Karpas-422 (cell line): Measurements from ENCODE around the gene PRKCZ. TPM values are rescaled to one million over a fixed set of nuclear protein-coding genes. Genes with fewer than 3 reads are reported as not detected.
"Not testable (repeated sequence)": the region's sequence is repeated elsewhere in the genome, so short reads cannot be mapped to it uniquely, and the experiment has no call there.

Experiments
- DNase-seq: peaks from one replicate; pipeline ENCODE4 v3.0.0-alpha.2; 2015
- H2AFZ ChIP-seq: fragments of 200-600 bp; sonication (generic); 2 replicates; pipeline ENCODE4 v1.6.1; 2014; ENCODE audit warnings: antibody characterized with exemption, low read length, mixed read lengths
- H3K27ac ChIP-seq: fragments of 200-600 bp; sonication (generic); 2 replicates; pipeline ENCODE4 v1.5.1; 2014; ENCODE audit warnings: mild to moderate bottlenecking, low read length, moderate library complexity
- H3K27me3 ChIP-seq: fragments of 200-600 bp; sonication (generic); 2 replicates; pipeline ENCODE4 v1.6.1; 2014; ENCODE audit warnings: low read length, mixed read lengths
- H3K36me3 ChIP-seq: fragments of 200-600 bp; sonication (generic); 2 replicates; pipeline ENCODE4 v1.6.1; 2014; ENCODE audit warnings: low read length, mixed read lengths; ENCODE audit not compliant: insufficient read depth
- H3K4me1 ChIP-seq: fragments of 200-600 bp; sonication (generic); 2 replicates; pipeline ENCODE4 v1.6.1; 2014; ENCODE audit warnings: mild to moderate bottlenecking, low read length, mixed read lengths
- H3K4me2 ChIP-seq: fragments of 200-600 bp; sonication (generic); 2 replicates; pipeline ENCODE4 v1.6.1; 2014; ENCODE audit warnings: low read length, low read depth, mild to moderate bottlenecking; ENCODE audit not compliant: poor library complexity, severe bottlenecking
- H3K4me3 ChIP-seq: fragments of 200-600 bp; sonication (generic); 2 replicates; pipeline ENCODE4 v1.5.1; 2014; ENCODE audit warnings: mild to moderate bottlenecking, antibody characterized with exemption, low read length, mixed read lengths
- H3K79me2 ChIP-seq: fragments of 200-600 bp; sonication (generic); 2 replicates; pipeline ENCODE4 v1.6.1; 2014; ENCODE audit warnings: mild to moderate bottlenecking, low read length, mixed read lengths
- H3K9ac ChIP-seq: fragments of 200-600 bp; sonication (generic); 2 replicates; pipeline ENCODE4 v1.6.0; 2014; ENCODE audit warnings: low read length
- H3K9me2 ChIP-seq: fragments of 200-600 bp; sonication (generic), shearing (Covaris generic); replicated peaks from 2 replicates; pipeline ENCODE4 v1.6.0; 2014; ENCODE audit warnings: mild to moderate bottlenecking, low read length, moderate library complexity; ENCODE audit not compliant: insufficient read depth
- H3K9me3 ChIP-seq: fragments of 300-700, 200-600 bp; sonication (generic); 2 replicates; pipeline ENCODE4 v1.6.1; 2014; ENCODE audit warnings: low read length, mixed read lengths
- H4K20me1 ChIP-seq: fragments of 200-600 bp; sonication (generic); 2 replicates; pipeline ENCODE4 v1.6.1; 2014; ENCODE audit warnings: mild to moderate bottlenecking, antibody characterized with exemption, low read length, low read depth; ENCODE audit not compliant: insufficient read depth
- total RNA-seq: library from RNA; depleted of rRNA; stranded (reverse); fragments of >200 nt; shearing (Covaris generic); gene quantifications from 2 replicates; pipeline ENCODE4 v1.2.3, GENCODE V29; 2014; ENCODE audit warnings: low replicate concordance

Gene PRKCZ
- total RNA-seq, 1 experiment from 2014 or later: not detected

DNA sequence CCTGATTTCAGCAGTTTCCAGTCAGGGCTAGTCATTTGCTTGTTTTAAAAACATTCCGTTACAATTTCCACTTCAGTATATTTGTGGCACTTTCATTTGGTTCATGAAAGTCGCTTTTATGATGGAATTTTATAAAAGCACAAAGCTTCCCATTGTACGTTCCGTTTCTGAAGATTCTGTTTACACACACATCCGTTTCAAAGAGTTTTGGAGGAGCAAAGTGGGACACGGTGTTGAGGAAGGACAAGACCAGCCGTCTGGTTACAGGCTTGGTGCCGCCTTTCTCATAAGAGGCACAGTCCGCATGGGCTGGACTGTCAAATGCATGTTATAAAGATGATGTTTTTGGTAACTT, 84.0 kb downstream of the PRKCZ start:
- Histone ChIP-seq H3K27me3 (no peaks in the 10 kb centered on the region), H3K9ac (no peak overlapping the region), H3K9me3 (no peaks in the 10 kb centered on the region), H3K4me2 (no peak overlapping the region), H4K20me1 (no peaks in the 10 kb centered on the region), H3K9me2 (no peaks in the 10 kb centered on the region), H3K4me1 (no peaks in the 10 kb centered on the region), H3K79me2 (no peaks in the 10 kb centered on the region), H3K36me3 (no peaks in the 10 kb centered on the region), H3K4me3 (no peak overlapping the region), H3K27ac (no peak overlapping the region), H2AFZ (no peak overlapping the region)
- no peak for DNase-seq

DNA sequence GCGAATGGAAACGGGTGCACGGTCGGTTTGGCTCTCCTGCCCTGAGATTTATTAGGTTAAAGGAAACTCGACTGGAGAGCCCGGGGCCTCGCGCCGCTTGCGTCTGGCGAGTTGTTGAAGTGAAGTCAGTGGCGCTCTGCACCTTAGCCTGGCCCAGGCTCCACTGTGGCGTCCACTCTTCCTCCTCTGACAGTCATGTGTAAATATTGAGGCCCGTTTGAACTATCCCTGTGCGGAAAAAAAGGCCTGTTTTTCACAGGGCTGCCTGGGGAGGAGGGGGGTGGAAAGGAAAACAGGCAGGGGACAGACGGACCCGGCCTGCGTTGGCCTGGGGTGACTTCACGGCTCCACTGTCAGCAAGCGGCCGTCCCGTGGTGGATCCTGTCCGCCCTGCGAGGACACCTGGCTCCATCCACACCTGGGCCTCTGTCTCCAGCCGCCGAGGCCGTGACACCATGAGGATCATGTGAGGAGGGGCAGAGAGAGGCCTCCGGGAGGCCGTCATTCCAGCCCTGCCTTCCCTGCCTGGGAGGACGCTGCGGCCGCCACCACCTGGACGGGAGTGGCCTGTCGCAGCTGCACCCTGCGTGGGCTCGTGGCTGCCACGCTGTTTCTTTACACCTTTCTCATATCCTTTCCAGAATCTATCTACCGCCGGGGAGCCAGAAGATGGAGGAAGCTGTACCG, 84.6 kb downstream of the PRKCZ start:
- no peaks in the 10 kb centered on the region for H3K9me2 ChIP-seq
- H3K79me2 ChIP-seq: no peaks in the 10 kb centered on the region
- no peaks in the 10 kb centered on the region for H3K36me3 ChIP-seq
- H3K9me3 ChIP-seq: no peaks in the 10 kb centered on the region
- H3K4me1 ChIP-seq: no peaks in the 10 kb centered on the region
- no peak overlapping the region for H3K9ac ChIP-seq
- no peak overlapping the region for H3K4me2 ChIP-seq
- H3K4me3 ChIP-seq: no peak overlapping the region
- no peak overlapping the region for H2AFZ ChIP-seq
- H4K20me1 ChIP-seq: no peaks in the 10 kb centered on the region
- DNase-seq: no peak
- no peak overlapping the region for H3K27ac ChIP-seq
- no peaks in the 10 kb centered on the region for H3K27me3 ChIP-seq

DNA sequence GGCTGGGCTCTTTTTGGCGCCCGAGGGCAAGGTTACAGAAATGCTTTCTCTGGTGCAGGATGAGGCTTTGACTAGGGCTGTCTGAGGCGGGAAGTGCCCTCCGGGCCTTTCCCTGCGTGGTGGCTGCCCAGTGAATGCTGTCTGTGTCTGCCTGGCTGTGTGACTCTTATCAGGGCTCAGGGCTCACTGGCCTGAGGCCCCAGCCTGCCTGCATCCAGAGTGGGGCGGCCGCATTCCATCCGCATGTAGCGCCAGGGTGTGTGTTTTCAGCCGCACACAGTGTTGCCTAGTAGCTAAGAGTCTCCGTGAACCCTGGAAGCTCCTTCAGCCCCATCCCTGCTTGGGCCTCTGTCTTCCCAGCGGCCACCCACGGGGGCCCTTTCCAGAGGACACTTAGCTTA, 85.2 kb downstream of the PRKCZ start:
- no peaks in the 10 kb centered on the region for H3K79me2 ChIP-seq
- H2AFZ ChIP-seq: no peak overlapping the region
- no peaks in the 10 kb centered on the region for H4K20me1 ChIP-seq
- H3K4me2 ChIP-seq: no peak overlapping the region
- no peaks in the 10 kb centered on the region for H3K9me3 ChIP-seq
- H3K27ac ChIP-seq: no peak overlapping the region
- H3K27me3 ChIP-seq: no peaks in the 10 kb centered on the region
- no peak for DNase-seq
- H3K9me2 ChIP-seq: no peaks in the 10 kb centered on the region
- H3K4me1 ChIP-seq: no peaks in the 10 kb centered on the region
- H3K36me3 ChIP-seq: no peaks in the 10 kb centered on the region
- H3K9ac ChIP-seq: no peak overlapping the region
- H3K4me3 ChIP-seq: no peak overlapping the region

DNA sequence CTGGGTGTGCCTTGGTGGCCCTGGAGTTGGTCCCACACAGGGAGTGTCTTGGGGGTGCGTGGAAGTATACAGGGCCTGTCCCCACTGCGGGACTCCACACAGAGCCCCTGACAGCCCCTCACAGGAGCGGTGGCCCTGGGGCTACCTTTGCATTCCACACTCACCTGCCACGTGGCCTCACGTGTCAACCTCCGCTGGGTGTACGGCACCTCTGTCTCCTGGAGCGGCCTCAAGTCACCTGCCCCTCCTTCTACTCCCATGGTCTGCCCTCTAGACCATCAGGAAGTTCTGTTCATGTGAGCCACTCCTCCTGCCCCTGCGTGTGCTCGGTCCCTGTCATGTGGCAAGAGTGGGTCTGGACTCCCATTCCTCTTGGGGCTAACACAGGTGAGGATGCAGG, 85.7 kb downstream of the PRKCZ start:
- Histone ChIP-seq H3K79me2 (no peaks in the 10 kb centered on the region), H2AFZ (no peak overlapping the region), H3K9ac (no peak overlapping the region), H3K27me3 (no peaks in the 10 kb centered on the region), H3K27ac (no peak overlapping the region), H3K4me3 (no peak overlapping the region), H4K20me1 (no peaks in the 10 kb centered on the region), H3K36me3 (no peaks in the 10 kb centered on the region), H3K4me2 (no peak overlapping the region), H3K4me1 (no peaks in the 10 kb centered on the region), H3K9me2 (no peaks in the 10 kb centered on the region), H3K9me3 (no peaks in the 10 kb centered on the region)
- DNase-seq: no peak

DNA sequence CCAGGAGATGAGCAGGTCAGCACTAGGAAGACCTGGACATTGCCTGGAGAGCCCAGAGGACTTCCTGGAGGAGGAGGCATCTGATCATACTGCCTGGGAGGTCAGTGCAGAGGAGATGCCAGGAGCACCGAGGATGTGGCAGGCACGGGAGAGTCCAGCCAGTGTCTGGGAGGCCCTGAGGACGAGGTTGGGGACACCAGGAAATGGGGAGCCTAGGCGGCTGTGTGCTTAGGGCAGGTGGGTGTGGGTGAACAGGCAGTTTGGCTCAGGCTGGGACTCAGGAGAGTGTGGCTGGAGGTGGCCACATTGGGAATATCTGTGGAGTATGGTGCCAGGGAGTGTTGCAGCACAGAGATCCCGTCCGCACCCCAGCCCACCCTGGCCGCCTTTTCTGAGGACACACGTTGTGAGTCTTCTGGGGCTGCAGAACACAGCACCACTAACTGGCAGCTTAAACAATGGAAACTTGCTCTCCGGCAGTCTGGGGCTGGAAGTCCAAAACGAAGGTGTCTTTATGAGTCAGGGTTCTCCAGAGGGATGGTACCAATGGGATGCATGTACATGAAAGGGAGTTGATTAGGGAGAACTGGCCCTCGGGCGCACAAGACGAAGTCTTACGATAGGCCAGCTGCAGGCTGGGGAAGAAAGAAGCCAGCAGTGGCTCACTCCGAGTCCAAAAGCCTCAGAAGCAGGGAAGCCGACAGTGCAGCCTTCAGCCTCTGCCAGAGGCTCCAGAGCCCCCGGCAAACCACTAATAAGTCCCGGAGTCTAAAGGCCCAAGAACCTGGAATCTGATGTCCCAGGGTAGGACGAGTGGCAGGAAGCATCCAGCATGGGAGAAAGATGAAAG, 86.4 kb downstream of the PRKCZ start:
- H3K27me3 ChIP-seq: no peaks in the 10 kb centered on the region
- H3K9me3 ChIP-seq: no peaks in the 10 kb centered on the region
- no peak overlapping the region for H3K4me2 ChIP-seq
- H3K36me3 ChIP-seq: no peaks in the 10 kb centered on the region
- no peak overlapping the region for H3K4me3 ChIP-seq
- no peak for DNase-seq
- H3K4me1 ChIP-seq: no peaks in the 10 kb centered on the region
- H4K20me1 ChIP-seq: no peaks in the 10 kb centered on the region
- no peak overlapping the region for H3K9ac ChIP-seq
- no peak overlapping the region for H3K27ac ChIP-seq
- H3K9me2 ChIP-seq: no peaks in the 10 kb centered on the region
- no peak overlapping the region for H2AFZ ChIP-seq
- H3K79me2 ChIP-seq: no peaks in the 10 kb centered on the region

DNA sequence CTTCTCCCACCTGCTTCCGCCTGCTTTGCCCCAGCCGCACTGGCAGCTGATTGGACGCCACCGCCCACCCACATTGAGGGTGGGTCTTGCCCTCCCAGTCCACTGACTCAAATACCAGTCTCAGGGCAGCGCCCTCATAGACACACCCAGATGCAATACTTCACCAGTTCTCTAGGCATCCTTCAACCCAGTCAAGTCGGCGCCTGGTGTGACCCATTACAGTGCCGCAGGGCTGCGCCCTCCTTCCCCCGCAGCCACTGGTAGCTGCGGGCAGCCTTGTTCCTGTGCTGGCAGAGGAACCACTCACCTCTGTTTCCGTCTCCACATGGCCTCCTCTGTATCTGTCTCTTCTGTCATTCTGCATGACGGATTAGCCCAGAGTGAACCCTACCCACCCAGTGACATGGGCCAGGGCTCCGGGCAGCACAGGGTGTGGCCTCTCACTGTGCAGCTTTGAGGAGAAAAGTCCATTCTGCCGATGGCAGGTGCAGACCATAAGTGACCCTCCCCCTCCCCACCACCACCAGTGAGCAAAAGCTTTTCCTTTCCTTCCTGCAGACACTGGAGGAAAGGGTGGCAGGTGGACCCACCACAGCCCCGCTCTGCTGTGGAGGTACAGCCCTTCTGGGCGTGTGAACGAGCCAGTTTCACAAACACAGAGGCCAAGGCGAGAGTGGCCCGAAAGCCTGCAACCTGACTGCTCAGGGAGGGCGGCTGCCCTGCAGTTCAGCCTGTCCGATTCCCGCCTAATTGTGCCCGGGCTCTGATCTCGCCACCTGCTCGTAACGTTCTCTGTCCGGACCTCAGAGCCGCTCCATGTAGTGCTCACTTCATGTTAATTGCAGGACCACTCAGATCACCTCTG, 87.3 kb downstream of the PRKCZ start:
- no peak overlapping the region for H3K9ac ChIP-seq
- no peaks in the 10 kb centered on the region for H3K9me3 ChIP-seq
- H3K27me3 ChIP-seq: no peaks in the 10 kb centered on the region
- no peaks in the 10 kb centered on the region for H3K4me1 ChIP-seq
- no peaks in the 10 kb centered on the region for H4K20me1 ChIP-seq
- no peak overlapping the region for H2AFZ ChIP-seq
- no peak overlapping the region for H3K4me2 ChIP-seq
- no peak overlapping the region for H3K27ac ChIP-seq
- DNase-seq: no peak
- no peaks in the 10 kb centered on the region for H3K9me2 ChIP-seq
- H3K79me2 ChIP-seq: no peaks in the 10 kb centered on the region
- no peaks in the 10 kb centered on the region for H3K36me3 ChIP-seq
- no peak overlapping the region for H3K4me3 ChIP-seq

DNA sequence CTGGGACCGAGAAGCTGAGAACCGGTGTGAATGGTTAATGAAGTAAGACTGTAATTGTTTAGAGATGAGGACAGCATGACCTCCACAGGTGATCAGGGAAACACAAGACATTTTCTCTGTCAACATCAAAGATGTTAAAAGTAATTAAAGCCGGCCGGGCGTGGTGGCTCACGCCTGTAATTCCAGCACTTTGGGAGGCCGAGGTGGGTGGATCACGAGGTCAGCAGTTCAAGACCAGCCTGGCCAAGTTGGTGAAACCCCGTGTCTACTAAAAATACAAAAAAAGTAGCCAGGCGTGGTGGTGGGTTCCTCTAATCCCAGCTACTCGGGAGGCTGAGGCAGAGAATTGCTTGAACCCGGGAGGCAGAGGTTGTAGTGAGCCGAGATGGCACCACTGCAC, 88.9 kb downstream of the PRKCZ start:
- H3K9me2 ChIP-seq, H3K27me3 ChIP-seq, H2AFZ ChIP-seq, H3K79me2 ChIP-seq, H3K9me3 ChIP-seq, H3K4me2 ChIP-seq, H3K4me3 ChIP-seq, H3K9ac ChIP-seq, H3K4me1 ChIP-seq, H4K20me1 ChIP-seq, H3K27ac ChIP-seq, DNase-seq, H3K36me3 ChIP-seq: not testable (repeated sequence)

DNA sequence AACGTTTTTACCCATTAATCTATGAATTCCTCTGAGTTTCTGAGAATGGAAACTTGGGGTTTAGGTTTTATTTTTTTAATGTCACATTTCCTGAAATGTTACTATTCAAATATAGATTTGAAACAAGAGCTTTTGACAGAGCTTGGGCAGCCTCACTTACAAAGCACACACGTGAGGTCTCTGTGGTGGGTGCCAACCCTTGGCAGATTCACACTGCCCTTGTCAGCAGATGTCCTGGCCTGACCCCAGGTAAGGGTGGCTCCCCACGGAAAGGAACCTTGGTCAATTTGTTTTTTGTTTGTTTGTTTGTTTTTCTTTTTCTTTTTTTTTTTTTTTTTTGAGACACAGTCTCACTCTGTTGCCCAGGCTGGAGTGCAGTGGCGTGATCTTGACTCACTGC, 90.8 kb downstream of the PRKCZ start:
- DNase-seq: no peak
- Histone ChIP-seq H3K36me3 (no peaks in the 10 kb centered on the region), H3K27ac (no peak overlapping the region), H3K9me3 (no peaks in the 10 kb centered on the region), H3K9me2 (no peaks in the 10 kb centered on the region), H3K9ac (no peak overlapping the region), H4K20me1 (no peaks in the 10 kb centered on the region), H3K79me2 (no peaks in the 10 kb centered on the region), H3K4me3 (no peak overlapping the region), H3K4me2 (no peak overlapping the region), H3K4me1 (no peaks in the 10 kb centered on the region), H2AFZ (no peak overlapping the region), H3K27me3 (no peaks in the 10 kb centered on the region)
